GM23248 (cell line): ENCODE measurements around the gene NCK2.

ENCODE experiments used
- EZH2 ChIP-seq: fragments of 200-600 bp; sonication (generic); IDR thresholded peaks from 2 replicates; pipeline ENCODE4 v1.6.1; 2018; ENCODE audit warnings: antibody characterized with exemption, mild to moderate bottlenecking; ENCODE audit not compliant: insufficient read depth, poor library complexity, severe bottlenecking
- EZH2phosphoT487 ChIP-seq: fragments of 200-600 bp; sonication (generic); IDR thresholded peaks from 2 replicates; pipeline ENCODE4 v1.6.1; 2018; ENCODE audit warnings: antibody characterized with exemption, moderate library complexity, mild to moderate bottlenecking, low read depth; ENCODE audit not compliant: insufficient read depth

DNA sequence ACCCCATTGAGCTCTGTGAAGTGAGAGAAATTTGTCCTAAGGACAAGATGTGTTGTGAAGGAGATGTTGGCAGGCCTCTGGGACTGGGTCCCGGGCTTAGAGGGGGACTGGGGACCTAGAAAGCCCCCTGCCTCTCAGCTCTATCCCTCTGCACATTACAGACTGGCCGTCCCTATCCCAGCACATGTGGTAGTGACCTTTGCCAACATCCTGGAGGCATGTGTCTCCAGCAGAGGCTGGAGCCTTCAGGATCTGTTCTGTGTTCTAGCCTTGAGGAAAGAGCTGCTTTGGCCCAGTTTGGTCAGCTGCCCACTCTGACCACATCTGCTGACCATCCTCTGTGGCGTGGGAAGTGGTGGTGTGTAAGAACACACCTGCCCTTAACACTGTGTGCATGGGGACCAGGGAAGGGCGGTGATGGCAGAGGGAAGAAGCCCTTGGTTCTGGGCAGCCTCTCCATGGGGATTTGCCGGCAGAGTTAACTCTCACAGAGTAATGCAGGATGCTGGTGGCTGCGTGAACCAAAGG, 33.4 kb downstream of the NCK2 start:
- no peak for TF ChIP-seq EZH2
- no peak for TF ChIP-seq EZH2phosphoT487
